HepG2 (cell line): ENCODE measurements around the gene MCRIP2. TPM values are rescaled to one million over a fixed set of nuclear protein-coding genes. Genes with fewer than 3 reads are reported as not detected.

Experiments used
- E2F1 ChIP-seq: sonication (generic); formaldehyde crosslinking; IDR thresholded peaks from 2 replicates; pipeline ENCODE4 v1.5.0; 2020; ENCODE audit warnings: missing genetic modification reagents
- HIC2 ChIP-seq: sonication (generic); formaldehyde crosslinking; IDR thresholded peaks from 2 replicates; pipeline ENCODE4 v1.9.0; 2022; ENCODE audit warnings: low read depth, missing genetic modification reagents
- HOXA3 ChIP-seq: sonication (generic); formaldehyde crosslinking; IDR thresholded peaks from 2 replicates; pipeline ENCODE4 v1.5.0; 2020; ENCODE audit warnings: missing genetic modification reagents
- MXD1 ChIP-seq: sonication (generic); formaldehyde crosslinking; IDR thresholded peaks from 2 replicates; pipeline ENCODE4 v1.4.0; 2020; ENCODE audit warnings: mild to moderate bottlenecking, missing genetic modification reagents
- NFE2 ChIP-seq: sonication (generic); formaldehyde crosslinking; IDR thresholded peaks from 2 replicates; pipeline ENCODE4 v1.4.0; 2020; ENCODE audit warnings: missing genetic modification reagents
- NFKB2 ChIP-seq: sonication (generic); formaldehyde crosslinking; IDR thresholded peaks from 2 replicates; pipeline ENCODE4 v1.4.0; 2020; ENCODE audit warnings: missing genetic modification reagents, borderline replicate concordance
- SIN3A ChIP-seq: IDR thresholded peaks from 2 replicates; pipeline ENCODE4 v1.6.1; 2011; ENCODE audit warnings: low read depth, mild to moderate bottlenecking, control low read depth, low read length, borderline replicate concordance
- SIX1 ChIP-seq: sonication (generic); formaldehyde crosslinking; IDR thresholded peaks from 2 replicates; pipeline ENCODE4 v1.4.0; 2020; ENCODE audit warnings: missing genetic modification reagents, borderline replicate concordance
- TERF1 ChIP-seq: sonication (generic); formaldehyde crosslinking; IDR thresholded peaks from 2 replicates; pipeline ENCODE4 v1.8.0; 2022; ENCODE audit warnings: mild to moderate bottlenecking, missing genetic modification reagents, moderate library complexity
- TP53 ChIP-seq: sonication (generic); formaldehyde crosslinking; conservative IDR thresholded peaks from 2 replicates; pipeline ENCODE4 v1.4.0; 2020; ENCODE audit warnings: missing genetic modification reagents
- ZIK1 ChIP-seq: sonication (generic); formaldehyde crosslinking; IDR thresholded peaks from 2 replicates; pipeline ENCODE4 v1.5.0; 2020; ENCODE audit warnings: mild to moderate bottlenecking, low read depth, missing genetic modification reagents, borderline replicate concordance
- ZMAT3 ChIP-seq: sonication (generic); formaldehyde crosslinking; conservative IDR thresholded peaks from 2 replicates; pipeline ENCODE4 v1.7.0; 2021; ENCODE audit warnings: missing genetic modification reagents
- ZMYM4 ChIP-seq: sonication (generic); formaldehyde crosslinking; IDR thresholded peaks from 2 replicates; pipeline ENCODE4 v1.8.1; 2023; ENCODE audit warnings: mild to moderate bottlenecking, missing genetic modification reagents
- ZNF232 ChIP-seq: sonication (generic); formaldehyde crosslinking; IDR thresholded peaks from 2 replicates; pipeline ENCODE4 v1.4.0; 2020; ENCODE audit warnings: missing genetic modification reagents, borderline replicate concordance
- ZNF335 ChIP-seq: sonication (generic); formaldehyde crosslinking; IDR thresholded peaks from 2 replicates; pipeline ENCODE4 v1.4.0; 2020; ENCODE audit warnings: missing genetic modification reagents
- ZNF350 ChIP-seq: sonication (generic); formaldehyde crosslinking; IDR thresholded peaks from 2 replicates; pipeline ENCODE4 v1.4.0; 2020; ENCODE audit warnings: mild to moderate bottlenecking, low read depth, missing genetic modification reagents, borderline replicate concordance
- ZNF549 ChIP-seq: sonication (generic); formaldehyde crosslinking; IDR thresholded peaks from 2 replicates; pipeline ENCODE4 v1.5.0; 2020; ENCODE audit warnings: missing genetic modification reagents
- ZNF552 ChIP-seq: sonication (generic); formaldehyde crosslinking; IDR thresholded peaks from 2 replicates; pipeline ENCODE4 v1.9.0; 2022; ENCODE audit warnings: missing genetic modification reagents, mild to moderate bottlenecking, borderline replicate concordance
- ZNF580 ChIP-seq: IDR thresholded peaks from 2 replicates; pipeline ENCODE4 v1.6.1; 2016; ENCODE audit warnings: low read depth, borderline replicate concordance
- ZNF607 ChIP-seq: sonication (generic); formaldehyde crosslinking; IDR thresholded peaks from 2 replicates; pipeline ENCODE4 v1.5.1; 2020; ENCODE audit warnings: missing genetic modification reagents, mild to moderate bottlenecking, borderline replicate concordance
- ZNF724P ChIP-seq: sonication (generic); formaldehyde crosslinking; IDR thresholded peaks from 2 replicates; pipeline ENCODE4 v1.8.0; 2022; ENCODE audit warnings: missing genetic modification reagents, borderline replicate concordance
- ZNF747 ChIP-seq: sonication (generic); formaldehyde crosslinking; IDR thresholded peaks from 2 replicates; pipeline ENCODE4 v1.8.1; 2023; ENCODE audit warnings: missing genetic modification reagents, mild to moderate bottlenecking, borderline replicate concordance
- ZNF777 ChIP-seq: sonication (generic); formaldehyde crosslinking; IDR thresholded peaks from 2 replicates; pipeline ENCODE4 v1.4.0; 2020; ENCODE audit warnings: missing genetic modification reagents
- ZSCAN21 ChIP-seq: sonication (generic); formaldehyde crosslinking; IDR thresholded peaks from 2 replicates; pipeline ENCODE4 v1.8.0; 2022; ENCODE audit warnings: mild to moderate bottlenecking, missing genetic modification reagents, moderate library complexity, borderline replicate concordance
- polyA plus RNA-seq, 8 experiments: library from polyadenylated mRNA; depleted of rRNA in 3 of 8; stranded (reverse) in 7 of 8; unstranded in 1 of 8; fragments of >200 nt; fragmentation: Illumina TruSeq in 4 of 8; extraction: Trizol in 4 of 8; gene quantifications; 2 replicates each; pipeline versions ENCODE4 v1.2.1 to v1.2.3, GENCODE V29; 2011 to 2016; ENCODE audit warnings: low read depth in 4 of 8, missing spikeins in 1 of 8, mixed read lengths in 1 of 8; ENCODE audit not compliant: insufficient read depth in 1 of 8
- total RNA-seq, 5 experiments: library from RNA; depleted of rRNA; stranded (reverse); fragments of >200 nt; fragmentation: Illumina TruSeq; extraction: Trizol; gene quantifications; 2 replicates each; pipeline ENCODE4 v1.2.3, GENCODE V29; 2016; ENCODE audit warnings: low read depth in 1 of 5

MCRIP2 gene
- total and polyA plus RNA-seq, 2 of the 13 experiments (the other 11 are each of a cell fraction or from before 2014, with no cell fraction given): 39.6 to 76.7 TPM

- TF ChIP-seq ZSCAN21 (peak; percentile 87; the same call in 1 of the 2 replicates), SIX1 (CRISPR knock-in tag) (0 out of 2 replicates have a peak, but pooled peaks have one; percentile 30), ZMAT3 (CRISPR knock-in tag) (peak; percentile 78; the same call in 1 of the 2 replicates), ZMYM4 (CRISPR knock-in tag) (peak; percentile 95), ZNF580 (peak; percentile 68; the same call in 1 of the 2 replicates), NFKB2 (CRISPR knock-in tag) (no peak; the same call in 1 of the 2 replicates), E2F1 (CRISPR knock-in tag) (peak; percentile 18; the same call in 1 of the 2 replicates), HIC2 (CRISPR knock-in tag) (no peak; the same call in 1 of the 2 replicates), HOXA3 (CRISPR knock-in tag) (peak; percentile 98), MXD1 (peak; percentile 71), TP53 (CRISPR knock-in tag) (0 out of 2 replicates have a peak, but pooled peaks have one; percentile 9), ZNF607 (CRISPR knock-in tag) (0 out of 2 replicates have a peak, but pooled peaks have one; percentile 59), SIN3A (peak; percentile 68; the same call in 1 of the 2 replicates), ZNF232 (CRISPR knock-in tag) (peak; percentile 51; the same call in 1 of the 2 replicates), ZNF335 (CRISPR knock-in tag) (no peak), ZNF552 (CRISPR knock-in tag) (no peak), ZNF747 (CRISPR knock-in tag) (peak; percentile 24; the same call in 1 of the 2 replicates), TERF1 (CRISPR knock-in tag) (no peak), ZNF777 (CRISPR knock-in tag) (peak; percentile 57; the same call in 1 of the 2 replicates), ZNF724P (CRISPR knock-in tag) (peak; percentile 75; the same call in 1 of the 2 replicates), ZIK1 (CRISPR knock-in tag) (peak; percentile 94; the same call in 1 of the 2 replicates), ZNF549 (CRISPR knock-in tag) (no peak), ZNF350 (CRISPR knock-in tag) (peak; percentile 60; the same call in 1 of the 2 replicates), NFE2 (CRISPR knock-in tag) (no peak)
These were observed 26.3 kb downstream of the MCRIP2 start, which contains the start of gene RHOT2 (continued) for GRCh38 chr16:667780-668518.
